ENCODE data around the gene PLEK2.
"Not testable (repeated sequence)": the region's sequence is repeated elsewhere in the genome, so short reads cannot be mapped to it uniquely, and the experiment has no call there.

The PLEK2 gene

GRCh38 chr14:67411820-67412421, at the start of gene PLEK2:
Gene PLEK2, minus strand, starts transcription at chr14:67412165. Its CDS starts 106 bp downstream, at chr14:67412059.
- peak; percentile 44 for DNase-seq

- no peak for DNase-seq
Observed at GRCh38 chr14:67461341-67461985, 49.5 kb upstream of the PLEK2 start.

DNA sequence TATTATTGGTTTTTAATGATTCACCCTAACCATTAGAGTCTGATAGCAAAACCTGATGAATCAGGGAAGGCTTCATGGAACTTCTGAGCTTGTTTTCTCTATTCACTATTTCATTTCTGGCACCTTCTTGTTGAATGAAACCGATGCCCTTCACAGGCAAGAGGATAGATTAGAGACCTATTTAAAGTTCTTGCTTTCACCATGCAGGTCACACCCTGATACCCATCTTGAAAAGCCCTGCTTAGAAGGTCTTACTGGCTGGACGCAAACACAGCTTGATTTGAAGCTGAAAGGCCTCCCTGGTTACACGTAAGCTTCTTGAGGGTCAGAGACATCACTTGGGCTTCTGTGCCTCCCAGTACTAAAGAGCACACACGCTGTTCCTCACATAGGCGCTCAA, 47.4 kb upstream of the PLEK2 start:
- DNase-seq: no peak

GRCh38 chr14:67457782-67458181, 45.8 kb upstream of the PLEK2 start:
- DNase-seq: no peak

DNA sequence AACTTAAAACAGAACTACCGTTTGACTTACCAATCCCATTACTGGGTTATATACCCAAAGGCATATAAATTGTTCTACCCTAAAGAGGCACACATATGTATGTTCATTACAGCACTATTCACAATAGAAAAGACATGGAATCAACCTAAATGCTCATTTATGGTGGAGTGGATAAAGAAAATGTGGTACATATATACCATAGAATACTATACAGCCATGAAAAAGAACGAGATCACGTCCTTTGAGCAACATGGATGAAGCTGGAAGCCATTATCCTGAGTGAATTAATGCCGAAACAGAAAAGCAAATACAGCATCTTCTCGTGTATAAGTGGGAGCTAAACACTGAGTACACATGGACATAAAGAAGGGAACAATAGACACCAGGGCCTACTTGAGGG, 44.8 kb upstream of the PLEK2 start:
- no peak for DNase-seq

GRCh38 chr14:67453575-67454300, 41.8 kb upstream of the PLEK2 start:
- DNase-seq: no peak

DNA sequence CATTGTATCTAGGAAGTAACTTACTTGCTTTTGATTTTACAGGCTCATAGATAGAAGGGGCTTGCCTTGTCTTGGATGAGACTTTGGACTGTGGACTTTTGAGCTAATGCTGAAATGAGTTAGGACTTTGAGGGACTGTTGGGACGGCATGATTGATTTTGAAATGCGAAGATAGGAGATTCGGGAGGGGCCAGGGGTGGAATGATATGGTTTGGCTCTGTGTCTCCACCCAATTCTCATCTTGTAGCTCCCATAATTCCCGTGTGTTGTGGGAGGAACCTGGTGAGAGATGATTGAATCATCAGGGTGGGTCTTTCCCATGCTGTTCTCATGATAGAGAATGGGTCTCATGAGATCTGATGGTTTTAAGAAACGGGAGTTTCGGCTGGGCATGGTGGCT, 39.7 kb upstream of the PLEK2 start:
- not testable (repeated sequence) for DNase-seq

DNA sequence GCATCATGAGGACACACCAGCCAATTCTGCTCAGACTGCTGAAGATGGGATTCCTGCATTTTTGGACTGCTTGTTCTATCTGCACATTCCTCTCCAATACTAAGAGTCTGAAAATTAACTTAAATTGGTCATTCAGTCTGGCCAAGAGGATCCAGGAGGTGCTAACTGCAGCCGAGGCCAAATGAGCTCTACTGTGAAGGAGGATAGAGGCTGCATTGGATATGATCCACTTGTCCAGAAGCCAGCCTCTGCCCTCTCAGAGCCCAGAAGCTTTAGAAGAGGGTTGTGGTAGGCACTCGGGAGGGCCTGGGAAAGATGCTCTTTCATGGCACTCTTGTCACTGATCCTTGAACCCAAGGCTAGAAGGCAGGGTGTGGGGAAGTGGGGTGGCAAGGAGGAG, 37.1 kb upstream of the PLEK2 start:
- no peak for DNase-seq

DNA sequence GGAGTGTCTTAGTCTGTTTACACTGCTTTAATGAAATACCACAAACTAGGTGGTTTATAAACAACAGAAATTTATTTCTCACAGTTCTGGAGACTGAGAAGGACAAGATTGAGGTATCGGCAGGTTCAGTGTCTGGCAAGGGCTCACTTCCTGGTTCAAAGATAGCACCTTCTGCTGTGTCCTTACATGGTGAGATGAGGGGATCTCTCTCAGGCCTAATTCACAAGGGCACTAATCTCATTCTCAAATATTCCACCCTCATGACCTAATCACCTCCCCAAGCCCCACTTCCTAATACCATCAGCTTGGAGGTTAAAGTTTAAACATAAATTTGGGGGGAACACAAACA, 35.0 kb upstream of the PLEK2 start:
- DNase-seq: no peak

DNA sequence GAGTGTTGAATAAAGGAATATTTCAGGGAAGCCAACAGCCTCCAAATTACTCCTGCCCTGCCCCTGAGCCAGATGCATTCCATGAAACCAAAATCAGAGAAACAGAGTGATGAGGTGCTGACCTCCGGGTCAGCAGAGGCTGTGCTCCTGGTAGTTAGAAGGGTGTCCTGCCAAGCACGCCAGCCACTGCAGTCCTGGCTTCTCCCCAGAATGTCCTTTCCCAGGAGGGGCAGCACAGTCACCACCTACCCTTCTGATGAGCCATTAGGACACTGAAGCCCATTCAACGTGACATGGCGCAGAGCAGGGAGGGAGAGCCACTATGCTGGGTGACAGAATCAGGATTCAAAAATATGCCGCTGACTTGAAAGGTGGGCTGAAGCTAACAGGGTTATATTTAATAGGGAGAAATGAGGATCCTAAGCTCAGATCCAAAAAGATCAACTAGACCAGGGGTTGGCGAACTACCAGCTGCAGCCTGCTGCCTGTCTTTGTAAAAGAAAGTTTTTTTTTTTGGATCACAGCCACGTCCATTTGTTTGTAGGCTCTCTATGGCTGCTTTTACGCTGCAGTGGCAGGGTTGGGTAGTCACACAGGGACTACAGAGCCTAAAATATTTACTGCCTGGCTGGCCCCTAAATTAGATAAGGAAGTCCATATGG, 34.5 kb upstream of the PLEK2 start:
- DNase-seq: no peak

DNA sequence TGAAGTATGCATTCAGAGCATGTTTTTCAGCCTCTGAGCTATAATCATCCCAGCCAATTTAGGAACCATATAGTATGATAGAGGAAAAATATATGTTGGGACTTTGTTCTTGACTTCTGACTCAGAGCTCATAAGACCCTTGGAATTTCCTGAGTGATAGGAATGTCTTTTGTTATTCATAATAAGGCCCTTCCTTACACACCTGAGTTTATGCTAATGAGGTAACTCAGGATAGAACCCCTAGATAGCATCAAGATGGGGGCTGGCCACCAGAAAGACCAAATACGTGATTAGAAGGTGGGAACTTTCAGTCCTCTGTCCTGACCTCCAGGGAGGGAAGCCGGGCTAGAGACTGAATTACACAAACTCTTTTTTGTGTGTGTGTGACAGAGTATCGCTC, 32.4 kb upstream of the PLEK2 start:
- DNase-seq: no peak

DNA sequence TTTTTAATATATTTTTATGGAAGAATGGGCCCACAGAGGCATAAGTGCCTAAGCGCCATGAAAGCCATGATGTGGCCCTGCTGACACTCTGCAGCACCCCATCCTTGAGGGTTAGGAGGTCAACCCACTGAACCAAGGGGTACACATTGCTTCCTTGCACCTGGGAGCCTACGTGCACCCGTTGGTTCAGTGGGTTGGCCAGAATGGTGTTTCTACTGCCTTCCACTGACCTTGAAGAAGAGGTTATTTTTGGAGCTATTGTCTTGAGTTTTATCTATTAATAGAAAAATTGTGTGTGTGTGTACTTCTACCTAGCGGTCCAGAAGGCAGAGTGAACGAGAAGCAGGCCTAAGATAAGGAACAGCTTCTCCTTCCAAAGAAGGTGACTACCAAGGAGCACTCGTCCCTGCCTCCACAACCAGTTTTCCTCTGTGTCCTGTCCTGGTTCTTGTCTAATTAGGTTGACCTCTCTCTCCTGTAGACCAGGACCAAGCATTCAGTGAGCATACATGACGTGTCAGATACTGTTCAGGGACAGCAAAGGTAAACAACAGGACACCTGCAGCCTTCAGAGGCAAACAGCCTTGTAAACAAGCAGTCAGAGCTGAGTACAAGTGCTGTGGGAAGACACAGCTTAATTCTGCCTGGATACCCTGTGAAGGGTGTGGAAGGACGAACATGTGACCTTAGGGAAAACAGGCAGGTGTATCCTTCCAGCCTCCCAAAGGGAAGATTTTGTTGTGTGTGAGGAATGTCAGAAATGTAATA, 30.4 kb upstream of the PLEK2 start:
- no peak for DNase-seq

- no peak for DNase-seq
Observed at GRCh38 chr14:67441672-67442071, 29.7 kb upstream of the PLEK2 start.

GRCh38 chr14:67441256-67441655, 29.3 kb upstream of the PLEK2 start:
- no peak for DNase-seq

GRCh38 chr14:67440513-67440912, 28.5 kb upstream of the PLEK2 start:
- DNase-seq: no peak

GRCh38 chr14:67438969-67439368, 27.0 kb upstream of the PLEK2 start:
- DNase-seq: no peak

DNA sequence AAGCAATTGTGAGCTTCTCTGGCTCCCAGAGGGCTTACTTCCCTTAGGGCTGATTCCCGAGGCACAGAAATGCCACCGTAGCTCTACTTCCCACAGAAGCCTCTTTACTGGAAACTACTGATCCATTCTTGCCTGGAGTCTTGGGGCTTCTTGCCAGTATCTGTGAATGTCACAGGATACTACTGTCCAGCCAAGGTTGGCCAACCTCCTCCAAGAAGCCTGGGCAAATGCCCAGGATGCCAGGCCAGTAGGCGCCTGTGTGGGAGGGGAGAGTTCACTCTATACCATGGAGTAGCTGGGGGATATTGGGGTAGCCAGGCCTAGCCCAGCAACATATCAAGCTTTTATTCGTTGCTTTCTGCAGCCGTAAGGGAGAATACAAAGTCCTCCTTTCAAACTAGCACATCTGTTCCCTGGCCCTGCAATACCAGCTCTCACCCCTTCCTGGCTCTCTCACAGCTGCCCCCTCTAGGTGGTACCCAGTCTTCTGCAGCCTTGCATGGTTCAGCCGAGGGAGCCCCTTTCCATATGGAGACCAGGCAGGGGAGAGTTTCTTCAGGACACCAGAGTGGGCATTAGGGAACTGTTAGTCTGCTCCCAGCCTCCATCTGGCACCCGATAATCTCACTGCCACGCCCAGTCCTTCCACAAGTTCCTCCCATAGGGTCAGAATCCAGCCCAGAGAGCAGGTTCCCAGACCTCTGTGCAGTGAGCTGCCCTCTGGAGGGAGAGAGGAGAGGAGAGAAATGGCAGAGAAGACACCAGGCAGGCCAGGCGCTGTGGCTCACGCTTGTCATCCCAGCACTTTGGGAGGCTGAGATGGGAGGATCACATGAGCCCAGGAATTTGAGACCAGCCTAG, 24.3 kb upstream of the PLEK2 start:
- no peak for DNase-seq

DNA sequence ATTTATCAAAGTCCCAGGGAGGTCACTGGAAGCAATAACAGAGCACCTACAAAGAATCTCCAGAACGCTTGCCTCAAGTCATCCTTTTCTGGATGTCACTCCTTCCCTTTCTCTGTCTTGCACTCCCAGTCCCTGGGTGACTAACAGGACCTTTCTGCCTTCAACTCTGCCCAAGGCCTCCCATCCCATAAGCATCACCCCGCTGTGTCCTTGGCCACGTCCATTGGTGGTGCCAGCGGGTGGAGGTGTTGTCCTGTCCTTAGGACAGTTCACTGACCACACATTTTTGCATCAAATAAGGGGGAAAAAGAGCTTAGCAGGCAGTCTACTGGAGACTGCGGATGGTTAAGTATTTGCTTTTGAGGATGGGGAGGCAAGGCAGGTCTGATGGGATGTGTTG, 23.6 kb upstream of the PLEK2 start:
- DNase-seq: no peak

DNA sequence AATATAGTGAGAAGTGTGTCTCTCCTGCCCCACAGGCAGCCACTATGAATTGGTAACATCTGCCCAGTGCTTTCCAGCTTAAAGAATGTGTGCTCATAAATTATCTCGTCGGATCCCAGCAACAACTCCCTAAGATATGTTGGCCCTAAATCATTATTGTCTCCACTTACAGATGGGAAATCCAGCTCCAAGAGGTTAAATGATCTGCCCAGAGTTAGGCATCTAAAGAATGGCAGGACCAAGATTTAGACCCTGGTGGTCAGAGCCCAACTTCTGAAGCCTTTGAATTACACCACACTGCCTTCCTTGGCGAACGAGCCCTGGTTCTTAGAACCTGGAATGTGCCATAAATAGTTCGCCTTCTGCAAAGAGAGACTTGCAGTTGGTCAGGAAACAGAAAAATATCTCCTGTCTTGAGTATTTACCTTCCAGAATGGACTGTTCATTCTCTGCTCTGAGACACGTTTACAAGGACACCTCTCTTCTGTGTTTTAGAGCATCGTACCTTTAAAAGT, 20.1 kb upstream of the PLEK2 start:
- DNase-seq: no peak

DNA sequence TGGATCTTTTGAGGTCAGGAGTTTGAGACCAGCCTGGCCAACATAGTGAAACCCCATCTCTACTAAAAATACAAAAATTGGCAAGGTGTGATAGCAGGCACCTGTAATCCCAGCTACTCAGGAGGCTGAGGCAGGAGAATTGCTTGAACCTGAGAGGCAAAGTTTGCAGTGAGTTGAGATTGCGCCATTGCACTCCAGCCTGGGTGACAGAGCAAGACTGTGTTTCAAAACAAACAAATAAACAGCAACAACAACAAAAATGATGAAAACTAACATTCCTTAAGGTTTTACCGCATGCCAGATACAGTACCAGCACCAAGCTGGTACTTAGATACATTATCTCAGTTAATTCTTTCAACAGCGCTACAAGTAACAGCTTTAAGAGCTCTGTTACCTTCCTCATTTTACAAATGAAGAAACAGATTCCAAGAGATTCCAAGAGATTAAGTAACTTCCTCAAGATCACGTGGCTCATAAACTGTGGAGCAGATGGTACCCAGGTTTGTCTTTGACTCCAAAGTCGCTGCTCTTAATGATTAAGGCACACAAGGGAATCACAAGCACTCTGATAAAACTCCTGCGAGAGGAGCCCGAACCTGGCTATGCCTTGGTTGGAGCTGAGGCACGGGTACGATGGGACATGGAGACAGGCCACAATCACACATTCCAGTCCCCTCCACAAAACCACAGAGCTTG, 17.7 kb upstream of the PLEK2 start:
- DNase-seq: no peak

GRCh38 chr14:67428501-67429031, 16.6 kb upstream of the PLEK2 start:
- DNase-seq: no peak

Data from activated naive CD4-positive, alpha-beta T cell treated with Interleukin-2 at 50 U/mL for 16 hours (primary cell).